DMS153 treated with DMSO at 0.1 percent for 48 hours (cell line): ENCODE measurements around the gene DBNDD1.
"Not testable (repeated sequence)": the region's sequence is repeated elsewhere in the genome, so short reads cannot be mapped to it uniquely, and the experiment has no call there.

Experiments
- DNase-seq: peaks from one replicate; lab custom pipeline; 2025; ENCODE audit not compliant: unreplicated experiment; lab: John Stamatoyannopoulos, UW

Gene DBNDD1

GRCh38 chr16:89994389-89994720, 24.9 kb downstream of the DBNDD1 start:
- DNase-seq = no peak

DNA sequence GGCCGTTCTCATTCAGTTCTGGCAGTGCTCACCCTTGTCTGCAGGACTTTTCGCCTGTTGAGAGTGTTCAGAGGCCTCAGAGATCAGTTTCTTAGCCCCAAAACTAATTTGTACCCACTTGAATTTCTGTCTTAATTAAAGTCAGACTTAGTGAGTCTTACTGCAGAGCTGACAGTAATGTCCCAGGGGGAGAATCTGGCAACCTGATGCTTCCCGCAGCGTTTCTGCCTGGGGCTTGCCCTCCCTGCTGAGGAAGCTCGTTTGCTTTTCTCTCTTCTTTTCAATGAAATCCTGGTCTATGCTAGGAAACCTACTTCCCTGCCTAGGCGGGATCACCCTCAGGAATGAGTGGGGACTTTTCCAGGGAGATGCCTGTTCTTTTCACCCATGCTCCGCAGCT, 25.3 kb downstream of the DBNDD1 start:
- no peak for DNase-seq

- no peak for DNase-seq
Measured at GRCh38 chr16:89993377-89993776, 25.9 kb downstream of the DBNDD1 start.

- DNase-seq = no peak
Measured at GRCh38 chr16:89990799-89991198, 28.5 kb downstream of the DBNDD1 start.

DNA sequence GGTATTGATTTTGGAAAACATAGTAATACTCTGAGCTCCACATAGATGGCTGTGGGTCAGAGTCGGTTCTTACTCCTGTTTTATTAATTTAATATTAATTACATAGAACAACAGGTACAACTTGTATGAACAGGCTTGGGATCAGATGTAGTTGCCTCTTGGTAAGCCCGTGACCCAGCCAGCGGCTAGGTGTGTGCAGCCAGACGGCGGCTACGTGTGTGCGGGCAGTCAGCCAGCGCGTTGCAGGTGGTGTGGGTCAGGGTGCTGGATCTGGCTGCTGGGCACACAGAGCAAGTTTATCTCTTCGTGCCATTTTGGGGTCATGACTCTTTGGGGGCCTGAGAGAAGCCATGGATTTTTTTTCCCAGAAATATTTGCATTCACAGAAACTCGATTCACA, 30.3 kb downstream of the DBNDD1 start:
- no peak for DNase-seq

DNA sequence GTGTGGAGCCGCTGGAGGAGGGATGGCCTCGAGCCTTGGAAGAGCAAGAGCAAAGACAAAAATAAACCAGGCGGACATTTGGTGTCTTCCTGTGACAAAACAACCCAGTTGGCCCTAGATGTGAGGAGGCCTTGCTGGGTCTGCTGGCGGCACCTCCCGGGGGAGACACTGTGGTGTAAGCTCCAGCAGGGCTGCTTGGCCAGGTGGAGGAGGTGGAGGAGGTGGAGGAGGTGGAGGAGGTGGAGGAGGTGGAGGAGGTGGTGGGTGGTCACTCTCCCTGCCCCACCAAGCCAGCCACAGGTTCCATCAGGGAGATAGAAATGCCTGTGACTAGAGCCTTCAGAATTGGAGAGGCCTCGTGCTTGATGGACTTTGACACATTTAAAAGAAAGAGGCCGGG, 32.1 kb downstream of the DBNDD1 start:
- no peak for DNase-seq

DNA sequence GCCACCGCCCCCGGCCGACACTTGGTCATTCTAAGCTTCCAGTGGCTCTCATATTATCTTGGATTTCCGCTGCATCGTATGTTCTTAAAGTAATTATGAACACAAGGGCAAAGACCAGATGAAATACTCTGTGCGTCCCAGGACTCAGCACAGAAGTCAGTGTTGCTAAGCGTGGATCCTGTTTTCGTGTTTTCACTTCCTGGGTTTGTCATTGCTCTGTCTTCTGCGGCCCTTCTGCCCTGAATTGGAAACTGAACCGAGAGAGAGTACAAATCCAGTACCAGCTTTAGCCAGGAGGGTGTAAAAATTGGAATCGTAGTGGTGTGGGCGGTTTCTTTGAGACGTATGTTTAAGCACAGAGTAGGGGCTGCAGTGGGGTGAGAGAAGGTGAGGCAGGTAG, 32.7 kb downstream of the DBNDD1 start:
- no peak for DNase-seq

DNA sequence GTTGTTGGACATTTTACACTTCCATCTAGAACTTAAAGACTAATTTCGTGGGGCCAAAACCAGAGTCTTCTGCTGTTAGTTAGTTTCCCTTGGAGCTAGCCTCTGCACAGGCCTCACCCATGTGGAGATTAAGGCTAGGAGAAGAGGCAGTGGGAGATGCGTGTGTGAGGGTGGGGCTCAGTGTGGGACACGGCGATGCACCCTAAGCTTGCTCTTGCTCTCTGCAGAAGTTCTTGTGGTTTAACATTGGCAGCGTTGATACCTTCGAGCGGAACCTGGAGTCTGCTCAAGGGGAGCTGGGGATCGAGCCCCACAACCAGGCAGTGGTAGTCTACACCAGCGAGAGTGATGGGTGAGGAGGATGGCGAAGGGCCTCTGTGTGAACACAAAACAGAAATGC, 34.0 kb downstream of the DBNDD1 start:
- DNase-seq = no peak

DNA sequence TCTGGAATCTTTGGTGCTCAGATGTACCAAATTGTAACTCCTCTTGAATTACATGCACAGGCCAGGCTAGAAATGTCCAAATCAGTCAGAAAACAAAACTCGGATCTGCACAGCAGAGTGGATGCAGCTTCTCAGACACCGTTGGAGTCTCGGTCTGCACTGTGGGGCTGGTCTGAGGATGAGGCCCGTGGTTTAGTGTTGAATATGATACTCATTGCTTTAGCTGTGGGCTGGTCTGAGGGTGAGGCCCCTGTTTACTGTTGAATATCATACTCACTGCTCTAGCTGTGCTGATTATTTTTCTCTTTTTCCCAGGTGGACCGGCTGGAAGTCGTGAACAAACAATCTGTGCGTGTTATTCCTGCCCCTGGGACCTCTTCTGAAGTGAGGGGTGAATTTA, 35.0 kb downstream of the DBNDD1 start:
- no peak for DNase-seq

- DNase-seq = no peak
Measured at GRCh38 chr16:89983536-89983935, 35.7 kb downstream of the DBNDD1 start.

- no peak for DNase-seq
Measured at GRCh38 chr16:89982318-89982717, 36.9 kb downstream of the DBNDD1 start.

GRCh38 chr16:89981414-89981813, 37.8 kb downstream of the DBNDD1 start:
- DNase-seq = no peak

- no peak for DNase-seq
Measured at GRCh38 chr16:89974870-89975269, 44.4 kb downstream of the DBNDD1 start.

- DNase-seq = no peak
Measured at GRCh38 chr16:89973654-89974335, 45.5 kb downstream of the DBNDD1 start.

DNA sequence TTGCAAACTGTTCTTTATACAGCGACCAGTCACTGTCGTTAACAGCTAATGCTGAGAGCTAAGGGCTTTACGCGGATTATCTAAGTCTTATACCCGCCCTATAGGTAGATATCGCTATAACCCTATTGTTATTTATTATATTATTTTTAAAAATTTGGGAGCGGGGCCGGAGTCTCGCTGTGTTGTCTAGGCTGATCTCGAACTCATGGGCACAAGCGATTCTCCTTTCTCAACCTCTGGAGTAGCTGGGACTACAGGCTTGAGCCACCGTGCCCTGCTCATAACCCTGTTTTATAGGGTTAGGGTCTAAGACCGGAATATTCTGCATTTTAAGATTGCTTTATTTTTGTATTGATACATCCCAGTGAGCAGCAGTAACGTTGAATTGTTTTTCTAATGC, 46.0 kb downstream of the DBNDD1 start:
- DNase-seq = no peak

DNA sequence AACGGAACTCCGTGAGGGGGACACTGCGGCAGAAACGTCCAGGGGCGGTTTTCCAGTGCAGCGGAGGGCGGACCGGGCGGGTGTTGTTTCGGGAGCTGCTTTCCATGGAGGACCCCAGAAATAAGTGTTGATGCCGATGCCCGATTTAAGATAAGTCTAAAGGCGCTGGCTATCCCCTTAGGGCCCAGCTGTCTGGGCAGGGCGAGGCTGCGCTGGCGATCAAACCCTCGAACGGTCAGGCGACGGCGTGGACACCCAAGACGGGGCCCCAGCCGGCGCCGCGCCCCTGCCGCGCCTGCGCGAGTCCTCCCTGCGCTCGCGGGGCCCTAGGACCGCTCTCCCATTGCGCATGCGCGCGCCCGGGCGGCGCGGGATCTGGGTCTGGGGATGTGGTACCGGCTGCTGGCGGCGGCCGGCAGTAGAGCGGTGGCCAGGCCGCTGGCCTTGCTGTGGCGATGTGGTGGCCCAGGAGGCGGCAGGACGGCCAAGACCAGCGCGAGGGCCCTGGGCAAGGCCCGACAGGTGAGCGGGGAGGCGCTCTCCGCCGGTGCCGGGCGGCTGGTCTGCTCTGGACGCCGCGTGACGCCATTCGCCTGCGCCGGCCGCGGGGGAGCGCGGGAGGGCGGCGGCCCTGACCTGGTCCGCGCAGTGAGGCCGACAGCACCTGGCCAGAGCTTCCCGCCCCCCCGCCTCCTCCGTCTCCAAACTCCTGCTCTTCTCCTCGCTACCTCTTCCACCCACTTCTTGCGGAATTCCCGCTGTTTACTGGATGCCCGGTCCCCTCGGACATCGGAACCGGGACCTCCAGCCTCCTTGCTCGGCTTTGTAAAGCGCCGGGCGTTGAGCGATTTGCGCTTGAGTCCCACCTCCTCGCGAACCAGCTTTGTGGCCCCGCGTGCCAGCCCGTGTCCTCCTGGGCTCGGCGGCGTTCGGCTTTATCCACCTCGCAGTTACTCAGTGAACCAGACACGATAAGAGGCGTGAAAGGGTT, 46.7 kb downstream of the DBNDD1 start:
- DNase-seq = peak; percentile 82

DNA sequence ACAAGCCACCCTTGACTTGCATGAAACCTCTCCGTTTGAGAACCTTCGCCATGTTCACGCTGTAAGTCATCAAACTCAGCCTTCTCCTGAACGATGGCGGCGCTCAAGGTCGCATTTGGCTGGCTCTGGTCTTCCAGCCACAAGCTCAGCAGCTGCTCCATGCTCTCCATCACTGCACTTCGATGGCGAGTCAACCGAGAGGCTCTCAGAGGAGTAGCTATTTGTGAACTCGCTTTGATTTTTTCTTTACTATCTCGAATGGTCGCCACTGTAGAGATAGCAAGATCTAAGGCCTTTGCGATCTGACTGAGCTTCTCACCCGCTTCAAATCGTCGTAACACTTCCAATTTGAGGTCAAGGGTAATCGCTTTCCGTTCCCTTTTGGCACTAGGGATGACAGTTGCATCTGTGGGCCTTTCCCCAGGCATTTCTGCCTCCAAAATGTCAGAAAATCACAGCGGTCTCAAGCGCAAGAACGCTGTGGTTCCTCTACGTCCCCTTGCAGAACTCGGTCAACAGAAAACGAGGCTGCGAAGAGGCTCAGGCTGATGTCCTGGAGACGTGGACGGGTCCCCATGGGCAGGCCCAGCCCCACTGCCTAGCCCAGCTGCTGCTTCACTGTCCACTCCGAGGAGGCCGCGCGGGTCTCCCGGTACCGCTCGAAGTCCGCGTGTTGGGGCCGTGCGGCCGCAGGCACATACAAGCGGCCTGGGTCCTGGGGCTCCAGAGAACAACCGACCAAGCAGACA, 47.6 kb downstream of the DBNDD1 start:
- DNase-seq = no peak

- no peak for DNase-seq
Measured at GRCh38 chr16:89969741-89970410, 49.4 kb downstream of the DBNDD1 start.

DNA sequence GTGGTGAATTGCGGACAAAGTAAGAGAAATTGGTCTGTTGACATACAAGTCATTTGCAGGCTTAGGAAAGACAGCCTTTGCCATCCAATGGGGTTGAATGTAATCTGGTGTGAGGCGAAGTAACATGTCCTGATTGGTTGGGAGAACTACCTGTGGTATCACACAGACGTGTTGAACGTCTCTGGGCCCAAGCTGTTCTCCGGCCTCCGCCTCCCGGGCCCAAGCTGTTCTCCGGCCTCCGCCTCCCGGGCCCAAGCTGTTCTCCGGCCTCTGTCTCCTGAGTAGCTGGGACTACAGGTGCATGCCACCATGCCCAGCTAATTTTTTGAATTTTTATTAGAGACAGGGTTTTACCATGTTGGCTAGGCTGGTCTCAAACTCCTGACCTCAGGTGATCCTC, 51.2 kb downstream of the DBNDD1 start:
- not testable (repeated sequence) for DNase-seq

DNA sequence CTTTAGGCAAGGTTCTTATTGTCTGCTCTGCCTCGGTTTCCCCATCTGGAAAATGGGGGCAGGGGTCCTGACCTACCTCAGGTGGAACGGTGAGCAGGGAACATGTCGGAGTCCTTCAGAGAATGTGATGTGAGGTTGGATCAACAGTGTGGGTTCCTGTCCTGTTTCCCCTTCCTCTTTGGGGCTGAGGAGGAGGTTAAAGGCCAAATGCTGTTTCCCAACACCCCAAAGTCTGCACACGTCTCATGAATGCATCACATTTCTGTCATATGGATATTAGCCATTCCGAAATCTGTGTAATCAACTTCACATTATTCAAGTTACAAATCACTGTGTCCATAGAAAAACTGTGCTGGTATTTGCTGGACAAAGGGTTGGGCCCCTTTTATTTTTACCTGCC, 51.8 kb downstream of the DBNDD1 start:
- DNase-seq = not testable (repeated sequence)

- DNase-seq = no peak
Measured at GRCh38 chr16:89966756-89967155, 52.5 kb downstream of the DBNDD1 start.
